ENCODE data around the gene GALNT10. TPM values are rescaled to one million over a fixed set of nuclear protein-coding genes. Genes with fewer than 3 reads are reported as not detected.
A peak's percentile ranks its signal among the peaks of the same experiment; 100 is the strongest.

The GALNT10 gene
- total RNA-seq, 1 experiment from 2014 or later: 22.9 TPM

- TF ChIP-seq IRF1 (CRISPR knock-in tag; IDR thresholded peaks at IDR 0.05): no peak
- TF ChIP-seq CREM (CRISPR knock-in tag; IDR thresholded peaks at IDR 0.05): no peak
These were observed 211.4 kb downstream of the GALNT10 start (continued) for GRCh38 chr5:154401931-154402330.

DNA sequence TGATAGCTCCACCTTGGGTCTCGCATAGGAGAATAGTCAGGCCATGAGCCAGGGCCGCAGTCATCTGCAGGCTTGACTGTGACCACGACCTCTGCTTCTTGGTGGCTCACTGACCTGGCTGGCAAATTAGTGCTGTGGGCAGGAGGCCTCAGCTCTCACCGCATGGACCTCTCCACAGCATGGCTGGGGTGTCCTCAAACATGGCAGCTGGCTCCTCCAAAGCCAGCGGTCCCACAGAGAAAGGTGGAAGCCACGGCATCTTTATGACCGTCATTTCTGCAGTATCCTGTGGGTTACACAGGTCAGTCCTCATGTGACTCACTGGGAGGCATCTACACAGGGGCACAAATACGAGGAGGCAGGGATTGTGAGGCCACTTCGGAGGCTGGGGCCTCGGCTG lies 212.1 kb downstream of the GALNT10 start:
- DNase-seq (ENCODE audit: low spot score) (no peak), ATAC-seq (no peak)
- TF ChIP-seq ESRRA (CRISPR knock-in tag; IDR thresholded peaks at IDR 0.05; ENCODE audit: borderline replicate concordance) (no peak), USF2 (CRISPR knock-in tag; IDR thresholded peaks at IDR 0.05) (no peak), USF1 (CRISPR knock-in tag; IDR thresholded peaks at IDR 0.05) (no peak), NR3C1 (CRISPR knock-in tag; conservative IDR thresholded peaks at IDR 0.05; ENCODE audit: low read depth) (no peak), ZNF232 (CRISPR knock-in tag; IDR thresholded peaks at IDR 0.05) (no peak), ZNF671 (CRISPR knock-in tag; IDR thresholded peaks at IDR 0.05) (no peak), JUN (CRISPR knock-in tag; IDR thresholded peaks at IDR 0.05) (no peak), JAZF1 (CRISPR knock-in tag; IDR thresholded peaks at IDR 0.05) (no peak)
- POLR2A ChIA-PET: interaction anchor here (0.6 kb wide), 1 partner anchor 230 kb away, joined by 3 read pairs; no protein-coding TSS in a partner anchor
- Mint-ChIP-seq H3K4me1 (peaks cover 13% of the 10 kb centered on the region), H3K36me3 (no peaks in the 10 kb centered on the region), H3K4me3 (no peak overlapping the region), H3K27me3 (ENCODE audit: low read depth) (no peaks in the 10 kb centered on the region; the same call in 1 of the 2 replicates), H3K27ac (0 out of 2 replicates have a peak overlapping the region, but pooled peaks have one; percentile 8), H3K9me3 (no peaks in the 10 kb centered on the region)
- CTCF ChIA-PET: interaction anchor here (3.3 to 3.8 kb wide), 2 partner anchors 205 to 330 kb away, joined by 32 to 72 read pairs; no protein-coding TSS in a partner anchor

GRCh38 chr5:154403234-154403633 lies 212.7 kb downstream of the GALNT10 start:
- no peak for ATAC-seq
- CTCF ChIA-PET: interaction anchor here (3.3 to 3.8 kb wide), 2 partner anchors 206 to 331 kb away, joined by 32 to 72 read pairs; no protein-coding TSS in a partner anchor
- H3K9me3 Mint-ChIP-seq: no peaks in the 10 kb centered on the region

More at GRCh38 chr5:154403234-154403633, 212.7 kb downstream of the GALNT10 start:
- no peak for TF ChIP-seq NFE2L1 (CRISPR knock-in tag; IDR thresholded peaks at IDR 0.05)
- no peak for TF ChIP-seq ZNF425 (CRISPR knock-in tag; conservative IDR thresholded peaks at IDR 0.05)
- no peak for TF ChIP-seq USF2 (CRISPR knock-in tag; IDR thresholded peaks at IDR 0.05)
- no peaks in the 10 kb centered on the region; the same call in 1 of the 2 replicates for H3K27me3 Mint-ChIP-seq (ENCODE audit: low read depth)
- no peak overlapping the region for H3K4me3 Mint-ChIP-seq
- POLR2A ChIA-PET: no interaction called here
- no peaks in the 10 kb centered on the region for H3K36me3 Mint-ChIP-seq
- H3K27ac Mint-ChIP-seq: no peak overlapping the region
- peaks cover 13% of the 10 kb centered on the region for H3K4me1 Mint-ChIP-seq
- DNase-seq (ENCODE audit: low spot score): no peak

All from WTC11 (cell line).